ENCODE data around the gene SCFD2.
"Not testable (repeated sequence)": the region's sequence is repeated elsewhere in the genome, so short reads cannot be mapped to it uniquely, and the experiment has no call there.

The SCFD2 gene

GRCh38 chr4:53101191-53101581 is 264.7 kb downstream of the SCFD2 start:
- DNase-seq (ENCODE audit: low read depth in 2 of 2): no peak

- DNase-seq (ENCODE audit: low read depth in 2 of 2): no peak
Observed at GRCh38 chr4:53100501-53101190, 265.2 kb downstream of the SCFD2 start.

- DNase-seq (ENCODE audit: low read depth in 2 of 2): no peak
Observed at GRCh38 chr4:53098681-53099121, 267.2 kb downstream of the SCFD2 start.

DNA sequence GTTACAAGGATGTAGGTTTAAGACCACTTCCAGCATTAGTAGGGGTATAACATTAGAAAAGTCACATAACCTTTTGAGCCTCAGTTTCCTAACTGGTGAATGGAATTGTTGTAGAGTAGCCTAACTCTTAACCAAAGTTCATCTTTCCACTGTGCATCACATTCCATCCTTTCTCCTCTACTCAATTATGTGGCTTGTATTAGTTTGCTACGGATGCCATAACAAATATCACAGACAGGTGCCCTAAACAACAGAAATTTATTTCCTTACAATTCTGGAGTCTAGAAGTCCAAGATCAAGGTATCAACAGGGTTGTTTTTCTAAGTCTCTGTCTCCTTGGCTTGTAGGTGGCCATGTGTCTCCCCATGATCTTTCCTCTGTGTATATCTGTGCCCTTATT is 271.8 kb downstream of the SCFD2 start:
- DNase-seq (ENCODE audit: low read depth in 2 of 2): no peak

GRCh38 chr4:53089936-53090729 is 275.7 kb downstream of the SCFD2 start:
- no peak for DNase-seq (ENCODE audit: low read depth in 2 of 2)

DNA sequence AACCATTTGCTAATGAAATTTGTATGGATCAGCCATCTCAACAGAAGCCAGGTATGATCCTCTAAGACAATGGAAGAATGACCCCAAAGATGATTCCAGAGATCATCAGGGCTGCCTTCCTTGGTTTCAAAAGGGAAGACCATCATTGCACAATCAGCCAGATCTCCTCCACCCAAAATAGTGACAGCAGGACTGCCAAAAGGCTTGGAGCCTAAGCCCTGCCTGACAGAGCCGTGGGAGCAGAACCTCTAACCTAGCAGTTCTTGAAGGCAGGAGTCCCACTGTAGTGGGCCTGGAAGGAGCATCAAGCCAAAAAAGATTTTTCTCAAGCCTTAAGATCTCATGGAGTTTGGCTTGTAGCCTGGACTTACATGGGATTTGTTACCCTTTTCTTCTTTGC is 277.7 kb downstream of the SCFD2 start:
- DNase-seq (ENCODE audit: low read depth in 2 of 2): no peak

DNA sequence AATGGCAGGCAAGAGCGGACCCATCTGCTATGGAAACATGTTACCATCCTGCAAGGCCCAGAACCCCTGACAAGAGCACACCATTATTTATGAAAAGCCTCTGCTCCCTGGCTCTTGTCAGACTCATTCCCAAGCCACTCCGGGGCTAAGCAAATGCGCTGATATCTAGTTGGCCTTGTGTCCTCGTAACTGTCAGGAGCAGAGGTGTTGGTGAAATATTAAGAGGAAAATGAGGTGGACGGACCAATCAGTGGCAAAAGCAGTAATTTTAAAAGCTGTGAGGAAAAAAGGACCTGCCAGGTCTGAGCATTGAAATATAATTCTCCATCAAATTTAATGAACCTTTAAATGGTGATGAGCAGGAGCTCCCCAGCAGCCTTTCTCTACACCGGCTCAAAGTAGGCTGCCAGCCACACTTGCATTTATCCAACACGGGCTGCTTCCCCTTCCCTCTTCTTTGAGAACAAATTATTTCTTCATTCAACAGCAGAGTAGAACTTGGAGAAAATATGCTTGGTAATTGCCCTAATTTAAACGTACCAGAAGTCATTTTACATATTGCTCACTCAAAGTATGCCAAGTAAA is 289.4 kb downstream of the SCFD2 start:
- DNase-seq (ENCODE audit: low read depth in 2 of 2): no peak

DNA sequence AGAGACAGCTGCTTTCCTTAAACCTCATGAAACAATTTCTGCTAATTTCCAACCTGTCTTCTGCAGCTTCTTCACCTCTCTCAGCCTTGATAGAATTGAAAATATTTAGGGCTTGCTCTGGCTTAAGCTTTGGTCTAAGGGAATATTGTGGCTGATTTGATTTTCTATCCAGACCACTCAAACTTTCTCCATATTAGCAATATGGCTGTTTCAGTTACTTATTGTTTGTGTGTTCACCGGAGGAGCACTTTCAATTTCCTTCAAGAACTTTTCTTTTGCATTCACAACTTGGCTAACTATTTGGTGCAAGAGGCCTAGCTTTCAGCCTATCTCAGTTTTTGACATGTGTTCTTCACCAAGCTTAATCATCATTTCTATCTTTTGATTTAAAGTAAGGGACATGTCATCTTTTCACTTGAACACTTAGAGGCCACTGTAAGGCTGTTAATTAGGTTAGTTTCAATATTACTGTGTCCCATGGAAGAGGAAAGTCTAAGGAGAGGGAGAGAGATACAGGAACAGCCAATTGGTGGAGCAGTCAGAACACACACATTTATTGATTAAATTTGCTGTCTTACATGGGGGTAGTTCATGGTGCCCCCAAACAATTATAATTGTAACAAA is 290.6 kb downstream of the SCFD2 start:
- no peak for DNase-seq (ENCODE audit: low read depth in 2 of 2)

- no peak for DNase-seq (ENCODE audit: low read depth in 2 of 2)
Observed at GRCh38 chr4:53068755-53069330, 297.0 kb downstream of the SCFD2 start.

- DNase-seq (ENCODE audit: low read depth in 2 of 2): no peak
Observed at GRCh38 chr4:53067125-53067802, 298.6 kb downstream of the SCFD2 start.

DNA sequence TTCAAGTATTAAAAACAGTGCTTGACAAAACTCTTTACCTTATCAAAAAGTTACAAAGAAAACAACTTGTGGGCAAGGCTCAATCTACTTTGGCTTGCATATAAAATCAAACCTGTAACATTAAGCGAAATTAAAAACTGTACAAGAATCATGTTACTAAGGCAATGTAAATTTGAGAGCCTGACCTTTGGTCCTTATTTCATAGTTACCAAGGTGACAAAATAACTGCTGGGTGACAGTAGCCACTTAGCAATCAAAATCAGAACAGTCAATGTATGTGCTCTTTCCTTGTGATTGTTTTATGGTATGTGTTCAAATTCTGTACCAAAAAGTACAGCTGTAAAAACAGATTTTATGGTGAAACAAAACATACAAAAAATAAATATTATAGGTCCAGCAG is 299.7 kb downstream of the SCFD2 start:
- no peak for DNase-seq (ENCODE audit: low read depth in 2 of 2)

- DNase-seq (ENCODE audit: low read depth in 2 of 2): no peak
Observed at GRCh38 chr4:53064609-53065008, 301.3 kb downstream of the SCFD2 start.

DNA sequence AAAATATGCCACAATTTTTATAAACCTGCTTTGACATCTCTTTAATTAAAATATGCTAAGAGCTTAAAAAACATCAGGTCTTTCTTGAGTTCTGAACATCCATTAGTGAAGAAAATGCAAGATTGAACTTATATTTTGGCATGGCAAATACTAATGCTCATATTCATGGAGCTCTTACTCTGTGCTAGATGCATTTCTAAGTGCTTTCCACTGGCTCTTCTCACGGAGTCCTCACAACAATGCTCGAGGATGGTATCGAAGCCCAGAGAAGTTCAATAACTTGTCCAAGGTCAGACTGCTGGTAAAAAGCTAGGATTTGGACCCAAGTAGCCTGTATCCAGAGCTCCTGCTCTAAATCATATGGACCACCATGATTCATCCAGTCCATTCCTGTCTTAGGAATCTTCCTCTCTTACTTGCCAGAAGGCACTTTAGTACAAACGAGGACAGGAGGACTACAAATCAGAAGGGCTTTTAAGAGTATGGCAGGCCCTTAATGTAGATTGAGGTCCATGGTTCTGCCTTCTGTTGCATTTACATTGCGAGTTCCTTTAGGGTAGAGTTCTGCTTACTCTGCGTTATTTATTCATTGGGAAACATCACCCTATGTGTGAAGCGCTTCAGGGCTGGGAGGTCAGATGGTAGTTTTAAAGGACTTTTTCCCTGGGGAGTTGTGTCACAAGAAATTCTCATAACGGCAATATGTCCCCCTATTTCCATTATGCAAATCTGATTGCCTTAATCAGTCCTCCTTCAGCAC is 304.6 kb downstream of the SCFD2 start:
- DNase-seq (ENCODE audit: low read depth in 2 of 2): no peak

GRCh38 chr4:53060278-53060677 is 305.6 kb downstream of the SCFD2 start:
- DNase-seq (ENCODE audit: low read depth in 2 of 2): no peak

- DNase-seq (ENCODE audit: low read depth in 2 of 2): no peak
Observed at GRCh38 chr4:53059871-53060270, 306.0 kb downstream of the SCFD2 start.

DNA sequence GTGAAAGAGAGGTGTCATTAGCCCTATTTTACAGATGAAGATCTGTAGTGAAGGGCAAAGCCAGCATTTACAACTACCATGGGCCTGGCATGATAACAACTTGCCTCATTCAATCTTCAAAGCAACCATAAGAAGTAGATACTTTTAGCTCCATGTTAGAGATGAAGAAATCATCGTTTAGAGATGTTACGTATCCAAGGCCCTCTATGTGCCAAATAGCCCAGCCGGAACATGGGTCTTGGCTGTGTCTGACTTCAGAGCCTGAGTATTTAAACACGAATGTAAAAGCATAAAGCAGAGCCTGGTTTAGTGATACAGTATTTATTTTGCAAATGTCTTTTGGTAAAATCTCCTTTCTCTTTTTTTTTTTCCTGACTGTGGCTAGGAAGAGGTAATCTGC is 306.6 kb downstream of the SCFD2 start:
- DNase-seq (ENCODE audit: low read depth in 2 of 2): no peak

DNA sequence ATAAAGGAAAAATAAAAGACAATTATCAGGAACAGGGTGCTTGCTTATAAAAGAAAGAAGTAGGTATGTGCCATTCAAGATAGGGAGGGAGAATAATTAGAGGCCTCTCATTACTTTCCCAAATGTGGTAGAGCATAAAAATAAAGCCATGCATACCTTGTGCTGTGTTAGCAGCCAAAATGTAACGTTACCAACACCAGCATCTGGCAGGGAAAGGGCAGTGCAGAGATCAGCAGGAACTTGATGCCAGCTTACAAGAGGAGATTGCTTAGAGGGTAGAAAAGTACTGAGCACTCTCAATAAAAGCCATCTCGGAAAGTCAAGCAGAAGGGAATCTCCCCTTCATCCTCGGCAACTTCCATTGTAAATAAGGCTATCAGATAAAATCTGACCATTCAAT is 308.2 kb downstream of the SCFD2 start:
- no peak for DNase-seq (ENCODE audit: low read depth in 2 of 2)

- not testable (repeated sequence) for DNase-seq (ENCODE audit: low read depth in 2 of 2)
Observed at GRCh38 chr4:53057108-53057507, 308.8 kb downstream of the SCFD2 start.

DNA sequence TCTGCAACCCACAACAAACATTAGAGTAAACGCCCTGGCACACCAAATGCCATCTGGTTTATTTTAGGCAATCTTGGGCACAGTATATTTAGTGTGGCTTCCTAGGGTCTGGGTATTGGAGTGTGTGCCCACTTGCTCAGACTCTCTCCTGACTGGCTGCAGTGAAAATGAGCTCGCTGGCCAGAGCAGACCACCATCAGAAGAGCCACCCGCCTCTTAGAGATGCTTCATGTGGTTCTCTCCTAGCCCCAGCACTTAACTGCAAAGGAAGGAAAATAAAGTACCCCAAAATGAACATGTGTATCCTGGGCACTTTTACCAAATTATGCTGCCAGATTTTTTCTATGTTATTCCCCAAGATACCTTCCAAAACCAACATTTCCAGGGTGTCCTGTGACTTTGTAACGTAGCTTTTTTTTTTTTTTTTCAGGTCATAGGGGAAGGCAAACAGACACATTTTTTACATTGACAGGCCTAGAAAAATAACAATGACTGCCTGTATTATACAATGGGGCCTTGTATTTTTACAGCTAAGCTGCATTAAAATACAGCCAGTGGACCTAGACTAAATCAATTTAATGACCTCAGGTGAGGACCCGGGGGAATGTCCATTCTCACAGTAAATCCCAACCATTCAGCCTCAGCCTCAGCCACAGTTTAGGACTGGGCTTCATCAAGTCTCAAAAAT is 310.0 kb downstream of the SCFD2 start:
- DNase-seq (ENCODE audit: low read depth in 2 of 2): no peak

DNA sequence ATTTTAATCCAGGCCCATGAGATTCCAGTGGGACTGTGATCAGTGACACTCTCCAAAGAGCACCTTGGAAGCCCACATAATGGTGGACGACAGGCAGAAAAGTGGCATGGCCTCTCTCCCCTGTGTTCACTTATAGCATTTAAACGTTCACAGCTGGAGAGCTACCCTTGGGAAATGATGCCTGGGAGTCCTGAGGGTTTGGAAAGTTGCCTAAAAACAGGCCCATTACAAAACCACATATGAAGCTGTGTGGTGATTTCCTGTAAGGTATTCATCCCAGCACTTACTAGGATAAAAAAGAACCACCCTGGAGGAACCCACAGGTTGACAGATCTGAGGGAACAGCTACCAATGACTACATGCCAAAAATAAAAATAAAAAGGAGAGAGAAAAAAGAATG is 310.6 kb downstream of the SCFD2 start:
- DNase-seq (ENCODE audit: low read depth in 2 of 2): no peak

Measured in stimulated activated CD4-positive, alpha-beta T cell treated with anti-CD3 and anti-CD28 coated beads, Interleukin-12 subunit alpha, Interleukin-12 subunit beta, amount 100 ng/mL, for 24 hours (primary cell).